Choroid plexus epithelial cell (primary cell): ENCODE data around the gene LPAR1.

Experiments
- DNase-seq: peaks from one replicate; pipeline ENCODE4 v3.0.0-alpha.2; 2010; ENCODE audit warnings: low read depth
- H3K4me3 ChIP-seq: 2 replicates; pipeline ENCODE4 v1.5.1; 2011; ENCODE audit warnings: low read depth, mild to moderate bottlenecking, control low read depth, low read length, moderate library complexity
- CTCF ChIP-seq: conservative IDR thresholded peaks from 2 replicates; pipeline ENCODE4 v1.5.1; 2011; ENCODE audit warnings: low read depth, mild to moderate bottlenecking, control low read depth, inconsistent platforms, low read length, moderate library complexity

Gene LPAR1

GRCh38 chr9:110926828-110927487, 111.3 kb downstream of the LPAR1 start:
- no peak overlapping the region for H3K4me3 ChIP-seq
- no peak for DNase-seq
- TF ChIP-seq CTCF = no peak

- no peak overlapping the region for H3K4me3 ChIP-seq
- peak; percentile 64 for DNase-seq
- no peak for TF ChIP-seq CTCF
Measured at GRCh38 chr9:110923601-110924000, 114.7 kb downstream of the LPAR1 start.

- no peak overlapping the region for H3K4me3 ChIP-seq
- peak; percentile 55 for DNase-seq
- no peak for TF ChIP-seq CTCF
Measured at GRCh38 chr9:110922145-110922544, 116.1 kb downstream of the LPAR1 start.

GRCh38 chr9:110921705-110922104, 116.6 kb downstream of the LPAR1 start:
- DNase-seq = no peak
- TF ChIP-seq CTCF = no peak
- no peak overlapping the region for H3K4me3 ChIP-seq

GRCh38 chr9:110919609-110920008, 118.7 kb downstream of the LPAR1 start:
- DNase-seq = peak; percentile 65
- TF ChIP-seq CTCF = no peak
- H3K4me3 ChIP-seq = no peak overlapping the region

- DNase-seq = no peak
- TF ChIP-seq CTCF = no peak
- no peak overlapping the region for H3K4me3 ChIP-seq
Measured at GRCh38 chr9:110919050-110919435, 119.2 kb downstream of the LPAR1 start.

GRCh38 chr9:110918316-110919049, 119.8 kb downstream of the LPAR1 start:
- peak; percentile 86 for DNase-seq

More at GRCh38 chr9:110918316-110919049, 119.8 kb downstream of the LPAR1 start:
- H3K4me3 ChIP-seq = peak overlapping the region; percentile 0
- no peak for TF ChIP-seq CTCF
